Astrocyte (in vitro differentiated cells and primary cell): ENCODE measurements around the gene SPRED2.

Experiments used
- CTCF ChIP-seq: IDR thresholded peaks from 2 replicates; pipeline ENCODE4 v1.5.1; 2011; ENCODE audit warnings: low read depth, mild to moderate bottlenecking, inconsistent platforms, low read length, moderate library complexity; ENCODE audit not compliant: insufficient read depth
- EZH2 ChIP-seq: IDR thresholded peaks from 2 replicates; pipeline ENCODE4 v1.6.1; 2012; ENCODE audit warnings: mild to moderate bottlenecking, low read length, inconsistent platforms; ENCODE audit not compliant: insufficient read depth

- TF ChIP-seq CTCF (no peak), EZH2 (no peak)
Measured at GRCh38 chr2:65390134-65390533, 42.3 kb downstream of the SPRED2 start.
